ENCODE results near the gene SLC24A5. TPM values are rescaled to one million over a fixed set of nuclear protein-coding genes. Genes with fewer than 3 reads are reported as not detected.

SLC24A5 gene
- total and polyA plus RNA-seq, 8 donors: 0.13 TPM; not detected in 7

DNA sequence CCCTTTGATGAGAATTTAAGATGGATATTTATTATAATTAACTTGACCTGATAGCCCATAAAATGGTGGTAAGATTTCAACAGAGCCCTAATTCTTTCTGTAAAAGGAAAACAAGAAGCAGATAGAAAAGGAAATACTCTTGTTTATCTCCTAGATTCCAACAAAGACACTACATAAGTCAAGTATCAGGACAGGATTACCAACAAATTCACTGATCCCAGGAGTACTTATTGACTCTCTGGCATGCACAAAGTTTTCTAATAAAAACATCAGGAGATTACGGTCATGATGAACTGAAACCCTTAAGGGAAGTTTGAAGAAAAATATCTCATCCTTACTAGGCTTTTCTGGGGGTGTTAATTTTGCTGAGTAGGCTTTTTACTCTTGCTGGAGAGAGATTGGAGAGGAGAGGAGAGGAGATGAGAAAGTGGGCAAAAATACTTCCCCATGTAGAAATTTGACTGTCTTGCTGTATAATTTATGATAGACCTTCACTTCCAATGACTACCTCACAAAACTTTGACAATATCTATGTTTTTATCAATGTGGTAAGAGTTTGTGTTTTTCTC lies 43.1 kb upstream of the SLC24A5 start:
- H3K27me3 ChIP-seq: peaks cover 0 to 6% (median 0%) of the 10 kb centered on the region in 3 donors
- H3K4me3 ChIP-seq: no peak overlapping the region
- WGBS, 5 donors: 55 to 79% (median 65%) methylated on average over 1 of the region's 1 CpG
- H3K27ac ChIP-seq: no peak overlapping the region
- TF ChIP-seq POLR2A (IDR thresholded peaks at IDR 0.05) (no peak), EP300 (IDR thresholded peaks at IDR 0.05) (no peak), POLR2AphosphoS5 (IDR thresholded peaks at IDR 0.05) (no peak)
- TF ChIP-seq, protein P1, sequence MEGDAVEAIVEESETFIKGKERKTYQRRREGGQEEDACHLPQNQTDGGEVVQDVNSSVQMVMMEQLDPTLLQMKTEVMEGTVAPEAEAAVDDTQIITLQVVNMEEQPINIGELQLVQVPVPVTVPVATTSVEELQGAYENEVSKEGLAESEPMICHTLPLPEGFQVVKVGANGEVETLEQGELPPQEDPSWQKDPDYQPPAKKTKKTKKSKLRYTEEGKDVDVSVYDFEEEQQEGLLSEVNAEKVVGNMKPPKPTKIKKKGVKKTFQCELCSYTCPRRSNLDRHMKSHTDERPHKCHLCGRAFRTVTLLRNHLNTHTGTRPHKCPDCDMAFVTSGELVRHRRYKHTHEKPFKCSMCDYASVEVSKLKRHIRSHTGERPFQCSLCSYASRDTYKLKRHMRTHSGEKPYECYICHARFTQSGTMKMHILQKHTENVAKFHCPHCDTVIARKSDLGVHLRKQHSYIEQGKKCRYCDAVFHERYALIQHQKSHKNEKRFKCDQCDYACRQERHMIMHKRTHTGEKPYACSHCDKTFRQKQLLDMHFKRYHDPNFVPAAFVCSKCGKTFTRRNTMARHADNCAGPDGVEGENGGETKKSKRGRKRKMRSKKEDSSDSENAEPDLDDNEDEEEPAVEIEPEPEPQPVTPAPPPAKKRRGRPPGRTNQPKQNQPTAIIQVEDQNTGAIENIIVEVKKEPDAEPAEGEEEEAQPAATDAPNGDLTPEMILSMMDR (IDR thresholded peaks at IDR 0.05): no peak
- intact Hi-C loops (cut with DNase I; ENCODE audit: low total_unique reads): no loop called here
- DNase-seq: no peak
- H3K9me3 ChIP-seq: no peaks in the 10 kb centered on the region
- H3K4me1 ChIP-seq: no peaks in the 10 kb centered on the region
- H3K36me3 ChIP-seq: no peaks in the 10 kb centered on the region

DNA sequence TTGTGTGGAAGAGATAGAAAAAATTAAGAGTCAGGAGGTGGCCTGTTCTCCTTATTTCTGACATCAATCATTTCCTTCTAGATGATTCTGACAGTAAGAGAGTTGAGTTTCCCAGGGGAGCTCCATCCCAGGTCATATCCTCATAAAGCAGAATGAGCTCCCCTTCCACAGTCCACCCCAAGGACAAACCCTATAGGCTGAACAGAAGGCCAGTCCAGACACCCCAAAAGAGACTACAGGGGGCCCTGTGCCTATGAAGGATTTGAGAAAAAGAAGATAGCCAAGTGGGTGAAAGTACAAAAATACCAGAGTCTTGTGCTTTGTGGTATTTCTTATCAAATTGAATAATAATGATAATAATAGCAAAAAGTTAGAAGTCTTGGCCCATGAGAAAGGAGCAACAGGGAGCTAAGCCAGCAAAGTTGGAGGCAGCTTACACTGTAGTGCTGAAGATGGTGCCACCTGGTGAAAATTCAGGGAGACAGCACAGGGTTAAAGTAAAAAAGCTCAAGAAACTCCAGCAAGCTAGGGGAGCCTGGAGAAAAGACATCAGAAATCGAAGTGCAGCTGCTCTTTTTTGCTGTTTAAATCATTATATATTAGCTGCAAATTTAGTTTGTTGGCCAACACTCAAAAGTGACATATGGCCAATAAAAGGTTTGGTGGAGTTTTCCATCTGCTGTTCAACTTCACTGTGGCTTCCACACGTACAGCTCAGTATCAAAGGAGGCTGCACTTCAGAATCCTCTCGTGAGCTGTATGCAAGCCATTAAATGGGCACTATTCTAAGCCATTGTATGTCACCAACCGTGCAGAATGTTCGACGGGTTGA lies 35.8 kb upstream of the SLC24A5 start:
- WGBS, 5 donors: 65 to 75% (median 69%) methylated on average over 6 of the region's 6 CpGs
- H3K27ac ChIP-seq: no peak overlapping the region
- no peaks in the 10 kb centered on the region for H3K36me3 ChIP-seq
- TF ChIP-seq EP300 (IDR thresholded peaks at IDR 0.05): no peak
- no peak for TF ChIP-seq POLR2AphosphoS5 (IDR thresholded peaks at IDR 0.05)
- no peak for TF ChIP-seq POLR2A (IDR thresholded peaks at IDR 0.05)
- TF ChIP-seq, protein P1 (IDR thresholded peaks at IDR 0.05): peak in 2 of 7 experiments; percentile 8 to 10
- peak in 1 of 2 donors; percentile 68 for DNase-seq
- H3K27me3 ChIP-seq: no peaks in the 10 kb centered on the region
- intact Hi-C loops (cut with DNase I; ENCODE audit: low total_unique reads): no loop called here
- H3K4me1 ChIP-seq: peaks cover 0 to 10% (median 2%) of the 10 kb centered on the region in 4 donors
- no peaks in the 10 kb centered on the region for H3K9me3 ChIP-seq
- no peak overlapping the region for H3K4me3 ChIP-seq

DNA sequence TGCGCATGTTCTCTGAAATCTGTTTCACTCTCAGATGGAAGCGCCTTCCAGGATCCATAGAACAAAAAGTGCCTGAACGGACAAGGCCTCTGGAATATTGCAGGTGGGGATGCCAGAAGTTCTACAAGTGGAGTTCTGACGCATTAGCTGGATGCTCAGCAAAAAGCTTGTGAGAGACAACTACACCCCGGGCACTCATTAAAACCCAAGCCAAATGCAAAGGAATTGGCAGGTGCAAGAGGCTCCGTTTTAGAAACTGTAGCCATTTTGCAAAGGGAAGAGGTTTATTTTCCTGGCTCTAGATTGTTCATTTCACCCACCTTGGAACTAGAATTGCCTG lies 35.2 kb upstream of the SLC24A5 start:
- Histone ChIP-seq H3K36me3 (no peaks in the 10 kb centered on the region), H3K27ac (no peak overlapping the region), H3K27me3 (no peaks in the 10 kb centered on the region), H3K9me3 (no peaks in the 10 kb centered on the region), H3K4me3 (no peak overlapping the region), H3K4me1 (peaks cover 0 to 10% (median 2%) of the 10 kb centered on the region in 4 donors)
- intact Hi-C loops (cut with DNase I; ENCODE audit: low total_unique reads): no loop called here
- WGBS, 5 donors: 88 to 96% (median 92%) methylated on average over 6 of the region's 6 CpGs
- DNase-seq: no peak
- TF ChIP-seq, protein P1 (IDR thresholded peaks at IDR 0.05): no peak
- no peak for TF ChIP-seq POLR2A (IDR thresholded peaks at IDR 0.05)
- no peak for TF ChIP-seq POLR2AphosphoS5 (IDR thresholded peaks at IDR 0.05)
- TF ChIP-seq EP300 (IDR thresholded peaks at IDR 0.05): no peak

DNA sequence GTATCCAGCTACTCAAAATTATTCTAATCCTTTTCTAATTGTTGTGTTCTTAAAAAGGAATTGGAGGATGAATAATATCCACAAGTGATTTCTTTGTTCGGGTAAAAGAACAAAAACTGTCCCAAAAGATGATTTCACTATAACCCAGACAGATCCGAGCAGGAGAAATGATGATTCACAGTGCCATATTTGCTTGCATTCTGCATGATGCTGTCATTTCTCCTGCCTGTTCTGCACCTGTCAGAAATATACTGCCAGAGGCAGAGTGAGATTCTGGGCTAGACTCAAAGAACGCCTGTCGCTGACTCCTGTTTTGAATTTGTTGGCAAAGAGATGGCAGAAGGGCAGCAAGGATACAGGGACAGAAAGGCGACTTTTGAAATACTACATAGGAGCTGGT lies 34.7 kb upstream of the SLC24A5 start:
- no peak overlapping the region for H3K27ac ChIP-seq
- WGBS, 5 donors: 56 to 76% (median 75%) methylated on average over 5 of the region's 5 CpGs
- TF ChIP-seq, protein P1 (IDR thresholded peaks at IDR 0.05): no peak
- TF ChIP-seq POLR2AphosphoS5 (IDR thresholded peaks at IDR 0.05) (no peak), EP300 (IDR thresholded peaks at IDR 0.05) (no peak), POLR2A (IDR thresholded peaks at IDR 0.05) (no peak)
- H3K36me3 ChIP-seq: no peaks in the 10 kb centered on the region
- H3K4me3 ChIP-seq: no peak overlapping the region
- peaks cover 0 to 10% (median 2%) of the 10 kb centered on the region in 4 donors for H3K4me1 ChIP-seq
- DNase-seq: no peak
- intact Hi-C loops (cut with DNase I; ENCODE audit: low total_unique reads): no loop called here
- H3K27me3 ChIP-seq: no peaks in the 10 kb centered on the region
- H3K9me3 ChIP-seq: no peaks in the 10 kb centered on the region
